IPS-18a (cell line): ENCODE results near the gene KAT2A.

Experiments
- H3K27ac ChIP-seq: one replicate; pipeline ENCODE4 v1.5.1; 2013; ENCODE audit warnings: low read length
- H3K27me3 ChIP-seq: one replicate; pipeline ENCODE4 v1.6.1; 2013; ENCODE audit warnings: mild to moderate bottlenecking, low read length; ENCODE audit not compliant: control insufficient read depth, insufficient read depth
- H3K36me3 ChIP-seq: one replicate; pipeline ENCODE4 v1.6.1; 2013; ENCODE audit warnings: low read depth, low read length; ENCODE audit not compliant: control insufficient read depth
- H3K4me1 ChIP-seq: one replicate; pipeline ENCODE4 v1.6.1; 2013; ENCODE audit warnings: low read depth, low read length; ENCODE audit not compliant: control insufficient read depth
- H3K4me3 ChIP-seq: one replicate; pipeline ENCODE4 v1.5.1; 2013; ENCODE audit warnings: low read length
- H3K9ac ChIP-seq: one replicate; pipeline ENCODE4 v1.6.1; 2013; ENCODE audit warnings: mild to moderate bottlenecking, low read length, moderate library complexity
- H3K9me3 ChIP-seq: one replicate; pipeline ENCODE4 v1.6.1; 2013; ENCODE audit warnings: low read depth, low read length; ENCODE audit not compliant: control insufficient read depth

KAT2A gene

DNA sequence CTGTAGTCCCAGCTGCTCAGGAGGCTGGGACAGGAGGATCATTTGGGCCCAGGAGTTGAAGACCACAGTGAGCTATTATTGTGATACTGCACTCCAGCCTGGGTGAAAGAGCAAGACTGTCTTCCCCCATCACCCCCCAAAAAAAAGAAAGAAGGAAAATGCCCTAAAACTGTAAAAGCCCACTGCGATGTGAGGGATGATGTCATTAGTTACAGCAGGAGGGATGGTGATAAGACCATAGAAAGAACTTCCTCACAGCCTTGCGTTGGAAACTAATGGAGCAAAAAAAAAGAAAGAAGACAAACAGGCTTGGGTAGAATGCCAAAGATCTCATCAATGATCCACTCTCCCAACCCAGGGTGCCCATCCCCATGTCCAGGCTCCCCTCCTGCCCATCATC is 41.6 kb downstream of the KAT2A start:
- H3K9me3 ChIP-seq, result no peaks in the 10 kb centered on the region
- H3K27ac ChIP-seq, result no peak overlapping the region

DNA sequence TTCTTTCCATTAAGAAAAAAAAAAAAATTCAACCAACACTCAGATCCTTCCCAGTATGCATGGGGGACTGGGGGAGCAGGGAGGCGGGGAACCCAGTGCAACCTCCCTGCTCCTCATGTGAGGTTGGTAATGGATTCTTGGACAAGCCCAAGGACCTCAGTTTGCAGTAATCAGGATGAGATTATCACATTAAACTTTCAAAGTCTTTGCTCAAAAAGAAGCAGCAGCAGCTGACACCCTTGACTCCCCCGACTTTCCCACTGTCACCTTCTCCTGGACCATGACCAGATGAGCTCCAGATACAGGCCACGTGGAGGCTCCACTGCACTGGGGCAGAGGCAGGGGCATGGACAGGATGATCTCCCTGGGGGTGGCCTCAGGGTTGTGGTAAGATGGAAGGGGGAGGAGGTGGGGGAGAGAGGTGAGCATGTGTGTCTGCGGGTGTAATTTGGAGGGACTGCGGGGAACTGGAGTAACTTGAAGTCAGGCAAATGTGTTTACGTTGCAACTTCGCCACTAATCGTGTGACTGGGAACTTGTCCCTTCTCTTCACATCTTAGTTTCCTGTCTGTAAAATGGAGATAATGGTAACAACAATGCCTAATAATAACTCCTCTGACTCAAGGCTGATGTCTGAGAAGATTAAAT is 42.6 kb downstream of the KAT2A start:
- no peaks in the 10 kb centered on the region for H3K9me3 ChIP-seq
- H3K27me3 ChIP-seq, result peaks cover under 1% of the 10 kb centered on the region
- no peak overlapping the region for H3K4me3 ChIP-seq
- no peaks in the 10 kb centered on the region for H3K36me3 ChIP-seq
- no peak overlapping the region for H3K27ac ChIP-seq
- H3K4me1 ChIP-seq, result no peaks in the 10 kb centered on the region
- no peak overlapping the region for H3K9ac ChIP-seq

More for the DNA sequence above, 41.6 kb downstream of the KAT2A start:
- H3K27me3 ChIP-seq, result no peaks in the 10 kb centered on the region
- no peaks in the 10 kb centered on the region for H3K36me3 ChIP-seq
- no peak overlapping the region for H3K4me3 ChIP-seq
- no peak overlapping the region for H3K9ac ChIP-seq
- H3K4me1 ChIP-seq, result no peaks in the 10 kb centered on the region

DNA sequence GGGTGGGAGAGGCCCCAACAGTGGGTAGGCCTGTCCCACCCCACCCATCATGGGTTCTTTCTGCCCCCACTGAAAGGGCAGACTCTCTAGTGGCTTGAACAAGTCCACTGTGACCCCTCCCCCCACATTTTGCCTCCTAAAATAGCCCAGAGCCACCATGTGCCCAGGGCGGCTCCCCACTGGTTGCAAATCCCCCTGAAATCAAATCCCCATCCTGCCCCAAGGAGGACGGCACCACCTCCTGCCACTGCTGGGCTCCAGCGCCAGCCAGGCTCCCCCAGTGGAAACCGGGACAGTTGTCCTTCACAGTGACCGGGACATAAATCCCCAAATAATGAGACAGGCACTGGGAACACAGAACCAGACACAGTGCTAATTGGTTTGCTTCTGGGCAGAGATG is 43.4 kb downstream of the KAT2A start:
- no peaks in the 10 kb centered on the region for H3K36me3 ChIP-seq
- H3K9me3 ChIP-seq, result no peaks in the 10 kb centered on the region
- H3K27ac ChIP-seq, result no peak overlapping the region
- no peaks in the 10 kb centered on the region for H3K4me1 ChIP-seq
- H3K27me3 ChIP-seq, result peaks cover 8% of the 10 kb centered on the region
- H3K9ac ChIP-seq, result no peak overlapping the region
- no peak overlapping the region for H3K4me3 ChIP-seq

DNA sequence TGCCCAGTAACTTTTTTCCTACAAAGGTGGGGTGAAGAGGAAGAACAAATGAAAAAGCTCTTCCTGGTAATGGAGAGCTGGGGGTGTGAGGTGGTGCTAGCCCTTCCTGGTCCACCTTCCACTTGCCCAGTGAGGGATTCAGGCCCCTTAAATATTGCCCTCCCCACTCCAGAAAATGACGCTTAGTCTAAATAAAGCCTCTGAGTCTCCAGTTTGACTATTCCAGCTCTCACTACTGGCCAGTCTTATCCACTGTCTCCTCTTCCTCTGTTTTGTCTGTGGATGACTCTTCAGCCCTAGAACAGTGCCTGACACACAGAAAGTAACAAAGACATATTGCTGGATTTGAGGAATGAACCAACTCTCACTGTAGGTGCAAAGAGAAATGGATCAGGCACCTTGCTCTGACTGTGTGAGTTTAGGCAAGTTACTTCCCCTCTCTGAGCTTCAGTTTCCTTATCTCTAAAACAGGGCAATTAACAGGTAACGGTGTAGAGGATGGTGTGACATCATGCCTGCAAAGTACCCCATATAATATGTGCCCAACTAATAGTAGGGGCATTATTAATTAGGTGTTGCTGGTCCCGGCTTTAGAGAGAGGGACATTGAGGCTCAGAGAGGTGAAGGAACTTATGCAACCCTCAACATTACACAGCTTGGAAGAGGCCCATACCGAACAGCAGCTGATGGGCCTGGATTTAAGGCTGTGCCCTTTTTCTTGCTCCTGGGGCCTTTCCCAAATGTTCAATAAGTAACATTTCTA is 44.2 kb downstream of the KAT2A start:
- Histone ChIP-seq H3K27me3 (peaks cover 14% of the 10 kb centered on the region), H3K36me3 (no peaks in the 10 kb centered on the region), H3K4me1 (peaks cover under 1% of the 10 kb centered on the region), H3K9ac (no peak overlapping the region), H3K27ac (no peak overlapping the region), H3K9me3 (no peaks in the 10 kb centered on the region), H3K4me3 (no peak overlapping the region)

DNA sequence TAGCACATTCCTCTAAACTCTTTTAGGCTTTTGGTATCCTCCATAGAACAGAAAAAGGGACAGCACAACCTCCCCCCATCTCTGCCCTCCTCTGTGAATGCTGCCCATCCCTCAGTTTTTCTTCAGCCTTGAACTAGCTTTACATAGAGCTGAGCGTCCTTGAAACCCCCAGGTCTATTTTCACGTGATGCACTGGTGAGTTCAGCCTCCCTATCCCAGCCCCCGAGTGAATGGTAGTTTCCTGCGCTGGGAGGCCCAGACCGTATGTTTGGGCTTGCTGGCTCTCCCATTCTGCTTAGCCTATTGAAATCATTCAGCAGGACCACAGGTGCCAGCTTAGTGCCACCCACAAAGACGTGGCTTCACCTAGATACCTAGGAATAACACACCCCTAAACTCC is 45.4 kb downstream of the KAT2A start:
- H3K36me3 ChIP-seq, result no peaks in the 10 kb centered on the region
- H3K9me3 ChIP-seq, result no peaks in the 10 kb centered on the region
- peaks cover 7% of the 10 kb centered on the region for H3K4me1 ChIP-seq
- no peak overlapping the region for H3K27ac ChIP-seq
- H3K27me3 ChIP-seq, result peaks cover 19% of the 10 kb centered on the region
- H3K4me3 ChIP-seq, result no peak overlapping the region
- H3K9ac ChIP-seq, result no peak overlapping the region

DNA sequence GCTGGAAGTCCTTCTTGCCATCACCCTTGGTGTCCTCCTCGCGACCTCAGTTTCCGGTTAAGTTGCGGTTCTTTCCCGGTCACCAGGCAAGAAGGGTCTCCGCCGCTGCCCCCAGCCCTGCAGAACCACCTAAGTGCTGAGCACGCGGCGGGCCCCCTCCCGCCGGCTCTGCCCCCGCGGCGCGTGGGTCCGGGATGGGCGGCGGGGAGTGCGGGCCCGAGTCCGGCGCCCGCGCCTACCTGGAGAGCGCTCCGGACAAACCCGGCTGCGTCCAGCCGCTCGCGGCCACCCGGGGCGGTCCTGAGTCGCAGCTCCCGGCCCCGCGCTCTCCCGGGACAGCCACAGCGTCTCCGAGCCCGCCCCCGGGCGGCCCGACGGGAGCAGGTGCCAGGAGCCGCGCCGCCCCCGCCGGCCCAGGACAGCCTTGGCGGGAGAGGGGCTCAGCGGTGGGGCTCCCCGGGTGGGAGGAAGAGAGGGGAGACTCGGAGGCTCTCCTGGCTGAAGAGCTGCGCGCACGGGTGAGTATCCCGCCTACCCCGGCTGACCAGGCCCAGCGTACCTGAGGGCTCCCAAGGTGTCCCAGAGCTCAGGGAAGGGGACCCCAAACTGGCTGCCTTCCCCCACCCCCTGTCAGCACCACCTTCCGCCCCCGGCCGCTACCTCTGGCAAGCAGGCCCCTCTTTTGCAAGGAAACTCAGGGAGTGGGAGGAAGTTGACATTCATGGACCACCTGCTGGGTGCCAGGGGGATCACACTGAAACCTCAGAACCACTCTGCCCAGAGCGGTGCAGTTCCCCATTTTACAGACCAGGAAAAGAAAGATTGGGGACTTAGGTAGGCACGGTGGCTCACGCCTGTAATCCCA is 48.6 kb downstream of the KAT2A start:
- no peaks in the 10 kb centered on the region for H3K36me3 ChIP-seq
- H3K9me3 ChIP-seq, result no peaks in the 10 kb centered on the region
- H3K27me3 ChIP-seq, result peaks cover 19% of the 10 kb centered on the region
- no peak overlapping the region for H3K9ac ChIP-seq
- H3K4me1 ChIP-seq, result peaks cover 7% of the 10 kb centered on the region
- H3K4me3 ChIP-seq, result peak overlapping the region; percentile 65
- H3K27ac ChIP-seq, result no peak overlapping the region

DNA sequence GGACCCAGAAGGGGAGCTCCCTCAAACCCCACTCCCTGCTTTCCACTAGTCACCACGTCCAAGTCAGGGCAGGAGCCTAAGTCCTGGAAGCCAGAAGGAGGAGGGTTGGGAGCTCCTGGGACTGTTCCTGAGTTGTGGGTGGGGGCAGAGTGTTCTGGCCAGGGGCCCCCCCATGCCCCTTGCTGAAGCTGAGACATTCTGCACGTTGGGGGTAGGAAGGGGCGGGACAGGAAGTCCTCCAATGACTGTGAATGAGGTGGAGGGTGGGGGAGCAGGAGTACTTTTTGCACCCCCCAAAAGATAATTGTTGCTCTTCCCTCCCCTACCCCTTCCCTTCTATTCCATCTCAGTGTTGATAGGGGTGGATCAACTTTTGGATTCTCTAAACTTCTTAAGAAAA is 49.4 kb downstream of the KAT2A start:
- no peaks in the 10 kb centered on the region for H3K9me3 ChIP-seq
- H3K4me1 ChIP-seq, result peaks cover 7% of the 10 kb centered on the region
- no peak overlapping the region for H3K9ac ChIP-seq
- H3K36me3 ChIP-seq, result no peaks in the 10 kb centered on the region
- peaks cover 19% of the 10 kb centered on the region for H3K27me3 ChIP-seq
- H3K27ac ChIP-seq, result no peak overlapping the region
- peak overlapping the region; percentile 65 for H3K4me3 ChIP-seq

DNA sequence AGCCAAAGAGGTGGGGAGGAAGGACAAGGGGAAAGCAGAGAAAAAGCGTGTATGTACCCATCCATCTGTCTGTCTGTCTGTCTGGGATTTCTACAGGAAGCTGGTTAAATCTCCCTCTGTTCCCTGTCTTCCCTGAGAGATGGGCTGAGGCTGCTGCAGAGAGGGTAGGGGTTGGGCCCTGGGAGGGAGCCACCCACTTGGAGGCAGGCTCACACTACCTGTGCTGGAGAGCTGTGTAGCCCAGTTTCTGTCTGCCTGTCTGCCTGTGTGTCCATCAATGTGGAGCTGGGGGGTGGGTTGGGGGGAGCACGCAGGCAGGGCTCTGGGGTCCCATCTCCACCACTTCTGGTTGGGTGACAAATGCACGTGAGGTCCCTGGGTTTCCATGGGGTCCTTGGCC is 52.2 kb downstream of the KAT2A start:
- no peak overlapping the region for H3K9ac ChIP-seq
- H3K27ac ChIP-seq, result no peak overlapping the region
- H3K27me3 ChIP-seq, result peaks cover 19% of the 10 kb centered on the region
- H3K36me3 ChIP-seq, result no peaks in the 10 kb centered on the region
- H3K4me1 ChIP-seq, result peaks cover 7% of the 10 kb centered on the region
- no peak overlapping the region for H3K4me3 ChIP-seq
- H3K9me3 ChIP-seq, result no peaks in the 10 kb centered on the region

DNA sequence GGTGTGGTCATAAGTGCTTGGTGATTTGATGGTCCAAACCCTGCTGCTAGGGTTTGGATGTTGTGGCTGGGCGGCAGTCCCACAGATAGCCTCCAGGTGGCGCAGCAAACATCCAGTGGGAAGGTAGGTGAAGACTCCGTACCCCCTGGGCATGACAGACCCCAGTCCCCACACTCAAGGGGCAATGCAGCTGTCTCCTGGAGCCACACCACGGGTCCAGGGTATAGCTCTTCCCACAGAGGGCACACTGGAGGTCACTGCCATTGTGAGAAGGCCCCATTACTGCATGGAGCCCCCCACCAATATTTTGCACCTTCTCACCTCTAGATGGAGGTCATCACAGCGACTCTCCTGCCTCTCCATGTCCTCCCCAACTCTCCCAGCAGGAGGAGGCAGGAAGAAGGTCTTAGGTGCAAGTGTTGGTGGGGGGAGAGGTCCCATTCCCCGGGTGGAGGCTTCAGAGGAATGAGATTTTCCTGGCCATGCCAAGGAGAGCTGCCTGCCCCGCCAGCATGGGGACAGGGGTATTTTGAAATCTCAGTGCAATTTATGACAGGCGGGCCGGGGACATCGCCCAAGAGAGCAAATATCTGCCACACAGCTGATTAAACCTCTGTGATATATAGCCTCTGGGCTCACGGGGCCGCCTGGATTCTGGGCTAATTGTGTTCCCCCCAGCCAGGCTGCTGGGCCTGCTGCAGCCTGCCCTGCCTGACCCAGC is 53.6 kb downstream of the KAT2A start:
- H3K27me3 ChIP-seq, result peaks cover 9% of the 10 kb centered on the region
- H3K36me3 ChIP-seq, result no peaks in the 10 kb centered on the region
- no peak overlapping the region for H3K9ac ChIP-seq
- H3K4me1 ChIP-seq, result peaks cover 7% of the 10 kb centered on the region
- no peaks in the 10 kb centered on the region for H3K9me3 ChIP-seq
- H3K27ac ChIP-seq, result no peak overlapping the region
- no peak overlapping the region for H3K4me3 ChIP-seq

DNA sequence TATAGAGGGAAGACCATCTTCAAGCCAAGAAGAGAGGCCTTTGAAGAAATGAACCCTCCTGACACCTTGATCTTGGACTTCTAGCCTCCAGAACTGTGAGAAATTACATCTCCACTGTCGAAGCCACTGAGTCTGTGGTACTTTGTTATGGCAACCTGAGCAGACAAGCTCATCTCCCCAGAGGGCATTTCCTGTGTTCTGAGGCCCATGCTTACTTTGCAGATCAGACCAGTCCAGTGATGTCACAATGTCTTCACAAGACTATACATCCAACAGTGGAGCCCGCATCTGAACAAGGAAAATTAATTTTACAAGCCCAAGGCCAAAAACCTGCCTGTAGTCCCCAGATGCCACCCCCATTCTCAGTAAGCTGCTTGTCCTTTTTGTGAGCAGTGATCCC is 56.0 kb downstream of the KAT2A start:
- Histone ChIP-seq H3K27ac (no peak overlapping the region), H3K9ac (no peak overlapping the region), H3K9me3 (no peaks in the 10 kb centered on the region), H3K4me1 (no peaks in the 10 kb centered on the region), H3K27me3 (no peaks in the 10 kb centered on the region), H3K4me3 (no peak overlapping the region), H3K36me3 (no peaks in the 10 kb centered on the region)
